GM21447 (cell line): ENCODE results near the gene SFXN3.
"Not testable (repeated sequence)": the region's sequence is repeated elsewhere in the genome, so short reads cannot be mapped to it uniquely, and the experiment has no call there.

Experiments
- ATAC-seq: cut with Tn5 transposase; IDR thresholded peaks from one replicate; pipeline ENCODE4 v1.9.1; 2021; ENCODE audit not compliant: unreplicated experiment

Gene SFXN3

DNA sequence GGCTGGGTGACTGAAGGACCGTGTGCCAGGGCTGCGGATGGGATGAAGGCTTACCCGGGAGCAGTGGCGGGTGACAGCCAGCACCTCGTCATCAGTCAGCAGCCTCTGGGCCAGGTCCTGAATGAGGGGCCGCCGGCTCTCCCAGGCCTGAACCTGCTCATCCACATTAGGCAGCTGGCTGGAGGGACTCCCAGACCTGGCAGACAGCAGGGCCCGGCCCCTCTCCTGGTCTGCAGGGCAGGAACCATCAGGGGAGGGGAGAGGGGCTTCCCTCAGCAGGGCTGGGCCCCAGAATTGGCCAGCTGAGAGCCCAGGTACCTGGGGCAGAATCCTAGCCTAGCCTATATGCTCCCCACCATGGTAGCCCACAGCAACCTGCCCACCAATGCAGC, 15.5 kb upstream of the SFXN3 start:
- no peak for ATAC-seq

DNA sequence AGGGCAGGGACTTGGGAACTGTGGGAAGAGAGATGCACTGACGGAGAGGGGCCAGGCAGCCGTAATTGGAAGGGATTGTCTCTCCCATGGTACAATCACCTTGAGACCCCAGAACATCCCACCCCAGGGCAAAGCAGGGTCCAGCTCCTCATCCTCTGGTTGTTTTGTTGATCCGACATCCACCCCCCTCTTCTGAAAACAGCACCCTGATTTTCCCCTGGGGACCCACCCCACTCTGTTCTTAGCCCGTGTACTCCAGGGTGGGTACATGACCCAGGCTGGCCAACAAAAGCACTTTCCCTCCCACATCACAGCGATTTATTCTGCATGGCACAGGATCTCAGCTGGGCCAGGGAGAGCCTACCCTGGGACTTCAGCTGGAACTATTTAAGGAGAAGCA, 14.2 kb upstream of the SFXN3 start:
- no peak for ATAC-seq

DNA sequence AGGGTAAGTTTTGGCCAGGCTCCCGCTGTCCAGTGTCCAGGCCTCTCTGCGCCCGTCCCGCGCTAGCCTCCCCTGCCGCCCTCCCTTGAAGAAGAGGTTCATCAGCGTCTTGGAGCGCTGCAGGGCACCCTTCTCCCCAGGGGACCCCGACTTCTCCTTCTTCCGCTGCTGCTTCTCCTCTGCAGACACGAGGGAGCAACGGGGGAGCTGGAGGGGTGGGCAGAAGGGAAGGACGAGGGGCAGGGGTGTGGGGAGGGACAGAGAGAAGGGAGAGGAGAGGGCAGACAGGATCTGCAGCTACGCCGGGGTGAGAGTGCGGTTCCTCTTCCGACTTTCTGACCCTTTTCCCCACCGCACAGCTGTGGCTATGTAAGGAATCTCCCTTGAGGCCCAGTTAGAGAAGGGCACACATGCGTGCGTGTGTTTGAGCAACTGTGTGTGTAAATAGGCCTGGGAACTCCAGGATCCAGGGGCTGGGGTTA, 12.9 kb upstream of the SFXN3 start:
- no peak for ATAC-seq

DNA sequence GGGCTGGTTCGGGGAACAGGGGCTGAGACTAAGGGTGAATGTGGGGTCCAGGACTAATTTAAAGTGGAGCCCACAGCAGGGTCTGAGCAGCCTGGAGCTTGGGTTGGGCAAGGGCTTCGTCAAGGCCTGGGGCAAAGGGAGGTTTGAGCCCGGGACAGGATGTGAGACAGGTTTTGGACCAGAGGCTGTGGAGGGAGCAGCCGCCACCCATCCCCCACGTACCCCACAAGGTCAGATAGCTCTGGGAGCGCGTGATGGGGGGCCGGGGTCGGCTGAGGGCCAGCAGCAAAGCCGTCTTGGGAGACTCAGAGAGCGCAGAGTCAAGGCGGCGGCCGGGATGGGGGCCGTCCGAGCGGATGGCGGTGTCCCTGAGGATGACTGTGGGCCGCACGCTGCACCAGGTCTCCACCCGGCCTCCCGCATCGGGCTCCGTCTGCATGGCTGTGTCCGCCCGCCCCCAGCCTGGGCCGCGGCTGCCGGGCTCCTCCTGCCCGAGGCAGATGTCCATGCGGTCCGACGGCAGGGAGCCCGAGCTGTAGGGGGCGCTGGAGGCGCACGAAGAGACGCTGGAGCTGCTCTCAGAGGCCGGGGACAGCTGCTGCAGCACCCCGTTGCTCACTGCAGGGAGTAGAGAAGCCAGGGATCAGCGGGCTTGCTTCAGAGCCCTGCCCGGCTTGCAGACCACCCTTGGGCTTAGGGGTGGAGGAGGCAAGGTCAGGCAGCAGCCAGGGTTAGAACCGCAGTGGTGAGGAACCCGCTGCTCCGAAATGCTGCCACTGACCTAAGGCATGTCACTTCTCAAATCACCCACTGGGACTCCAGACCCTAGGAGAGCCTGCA, 12.2 kb upstream of the SFXN3 start:
- no peak for ATAC-seq

DNA sequence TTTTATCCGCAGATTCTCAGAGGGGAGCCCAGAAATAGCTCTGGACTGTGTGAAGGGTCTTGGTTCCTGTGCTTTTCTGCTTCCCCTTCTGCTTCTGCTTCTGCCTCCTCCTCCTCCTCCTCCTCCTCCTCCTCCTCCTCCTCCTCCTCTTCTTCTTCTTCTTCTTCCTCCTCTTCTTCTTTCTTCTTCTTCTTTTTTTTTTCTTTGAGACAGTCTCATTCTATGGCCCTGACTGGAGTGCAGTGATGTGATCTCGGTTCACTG, 11.7 kb upstream of the SFXN3 start:
- no peak for ATAC-seq

DNA sequence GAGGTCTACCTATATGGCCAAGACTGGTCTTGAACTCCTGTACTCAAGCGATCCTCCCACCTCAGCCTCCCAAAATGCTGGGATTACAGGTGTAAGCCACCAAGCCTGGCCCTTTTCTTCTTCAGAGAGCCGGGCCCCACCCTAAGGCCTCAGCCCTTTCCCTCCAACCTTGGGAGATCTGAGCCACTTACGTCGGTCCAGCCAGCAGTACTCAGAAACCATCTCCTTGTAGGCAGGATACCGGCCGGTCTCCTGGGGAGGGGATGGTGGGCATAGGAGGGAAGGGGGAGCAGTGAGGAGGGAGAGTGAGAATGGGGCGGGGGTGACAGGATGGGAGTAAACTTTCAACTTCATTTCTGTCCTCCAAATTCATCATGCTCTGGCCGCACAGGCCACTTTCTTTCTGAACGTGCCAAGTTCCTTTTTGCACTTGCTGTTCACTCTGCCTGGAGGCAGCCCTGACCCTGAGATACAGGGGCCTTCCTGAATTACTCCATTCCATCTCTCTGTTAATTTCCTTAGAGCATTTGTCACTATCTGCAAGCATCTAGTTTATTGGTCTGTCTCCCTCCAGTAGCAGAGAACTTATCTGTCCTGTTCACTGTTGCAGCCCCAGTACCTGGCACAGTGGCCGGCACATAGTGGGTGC, 10.5 kb upstream of the SFXN3 start:
- no peak for ATAC-seq

DNA sequence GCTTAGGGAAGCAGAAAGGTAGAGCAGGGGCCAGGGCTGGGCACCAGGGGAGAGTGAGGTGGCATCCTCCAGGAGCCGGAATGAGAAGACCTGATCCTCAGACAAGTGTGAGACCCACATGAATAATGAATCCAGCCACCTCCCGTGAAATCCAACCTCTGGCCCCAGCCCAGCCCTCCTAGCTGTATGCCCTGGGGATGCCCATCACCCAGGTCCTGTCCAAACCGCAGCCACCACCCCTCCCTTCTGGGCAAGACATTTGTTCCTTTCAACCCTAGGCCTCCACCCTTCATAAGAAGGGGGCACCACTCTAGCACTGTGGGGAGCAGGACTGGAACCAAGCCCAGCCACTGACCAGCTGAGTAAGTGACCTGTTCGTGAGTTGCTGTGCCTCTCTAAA, 9.8 kb upstream of the SFXN3 start:
- ATAC-seq = no peak

DNA sequence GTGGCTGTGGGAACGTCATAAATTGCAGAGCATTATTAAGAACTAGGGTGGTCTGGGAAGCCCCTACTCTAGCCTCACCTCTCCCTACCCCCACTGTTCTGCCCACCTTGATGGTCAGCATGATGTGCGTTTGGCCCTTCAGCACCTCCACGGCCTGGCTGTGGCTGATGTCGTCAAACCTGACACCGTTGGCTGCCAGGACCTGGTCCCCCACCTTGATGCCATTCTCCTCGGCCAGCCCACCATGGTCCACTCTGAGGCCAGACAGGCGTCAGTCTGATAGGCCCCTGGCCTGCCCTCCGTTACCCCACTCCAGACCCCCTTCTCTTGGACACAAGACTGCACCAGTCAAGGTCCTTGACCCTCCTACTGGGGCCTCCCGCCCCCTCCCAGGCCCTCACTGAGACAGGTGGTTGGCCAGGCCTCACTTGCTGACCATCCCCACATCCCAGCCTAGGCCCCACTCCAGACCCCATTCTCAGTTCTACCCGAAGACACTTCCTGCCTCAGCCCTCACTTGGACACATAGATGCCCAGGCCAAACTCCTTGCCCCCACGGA, 9.3 kb upstream of the SFXN3 start:
- ATAC-seq = no peak

DNA sequence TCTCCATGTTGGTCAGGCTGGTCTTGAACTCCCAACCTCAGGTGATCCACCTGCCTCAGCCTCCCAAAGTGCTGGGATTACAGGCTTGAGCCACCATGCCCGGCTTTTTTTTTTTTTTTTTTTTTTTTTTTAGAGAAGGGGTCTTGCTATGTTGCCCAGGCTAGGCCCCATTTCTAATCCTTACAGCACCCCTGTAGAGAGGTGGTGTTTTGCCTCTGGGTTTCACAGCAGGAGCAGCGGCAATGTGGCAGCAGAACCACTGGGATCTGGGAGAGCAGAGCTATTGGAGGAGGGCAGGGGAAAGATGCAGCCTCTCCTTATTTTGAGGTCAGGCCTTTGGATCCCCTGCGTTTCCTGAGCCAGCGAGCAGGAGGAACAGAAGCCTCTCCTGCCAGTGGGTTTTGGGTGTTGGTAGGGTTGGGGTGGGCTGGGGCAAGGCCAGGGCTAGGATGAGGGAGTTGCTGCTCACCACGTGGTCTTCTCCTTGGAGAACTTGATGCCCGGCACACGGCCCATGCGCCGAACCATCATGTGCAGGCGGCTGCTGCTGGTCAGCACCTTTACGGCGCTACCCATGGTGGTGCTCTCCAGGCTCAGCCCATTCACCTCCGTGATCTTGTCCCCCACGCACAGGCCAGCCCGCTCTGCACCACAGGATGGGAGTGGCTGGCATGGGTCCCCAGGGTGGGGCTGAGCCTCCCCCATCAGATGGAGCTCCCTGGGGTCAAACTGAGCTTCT, 7.9 kb upstream of the SFXN3 start:
- ATAC-seq = no peak

DNA sequence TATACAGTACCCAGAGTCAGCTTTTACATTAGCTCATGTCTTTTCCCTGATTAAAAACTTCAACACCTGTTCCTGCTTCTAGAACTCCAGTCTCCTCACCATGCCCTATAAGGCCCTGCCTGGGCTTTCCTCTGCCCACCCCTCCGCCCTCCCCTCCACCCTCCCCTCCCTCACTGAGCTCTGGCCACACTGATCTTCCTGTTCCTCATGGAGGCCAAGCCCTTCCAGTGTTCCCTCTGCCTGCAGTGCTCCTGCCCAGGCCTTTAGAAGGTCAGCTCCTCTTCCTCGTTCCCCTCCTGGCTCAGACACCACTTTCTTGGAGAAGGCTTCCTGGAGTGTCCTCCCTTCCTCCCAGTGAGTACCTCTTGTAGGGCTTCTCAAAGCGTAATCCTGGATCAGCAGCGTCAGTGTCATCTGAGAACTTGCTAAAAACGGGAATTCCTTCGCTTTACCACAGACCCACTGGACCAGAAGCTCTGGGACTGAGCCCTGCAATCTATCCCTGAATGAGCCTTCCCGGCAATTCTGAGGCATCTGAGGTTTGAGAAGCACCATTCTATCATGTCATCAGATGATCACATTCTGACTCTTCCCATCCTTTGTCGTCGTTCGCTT, 3.8 kb upstream of the SFXN3 start:
- no peak for ATAC-seq

DNA sequence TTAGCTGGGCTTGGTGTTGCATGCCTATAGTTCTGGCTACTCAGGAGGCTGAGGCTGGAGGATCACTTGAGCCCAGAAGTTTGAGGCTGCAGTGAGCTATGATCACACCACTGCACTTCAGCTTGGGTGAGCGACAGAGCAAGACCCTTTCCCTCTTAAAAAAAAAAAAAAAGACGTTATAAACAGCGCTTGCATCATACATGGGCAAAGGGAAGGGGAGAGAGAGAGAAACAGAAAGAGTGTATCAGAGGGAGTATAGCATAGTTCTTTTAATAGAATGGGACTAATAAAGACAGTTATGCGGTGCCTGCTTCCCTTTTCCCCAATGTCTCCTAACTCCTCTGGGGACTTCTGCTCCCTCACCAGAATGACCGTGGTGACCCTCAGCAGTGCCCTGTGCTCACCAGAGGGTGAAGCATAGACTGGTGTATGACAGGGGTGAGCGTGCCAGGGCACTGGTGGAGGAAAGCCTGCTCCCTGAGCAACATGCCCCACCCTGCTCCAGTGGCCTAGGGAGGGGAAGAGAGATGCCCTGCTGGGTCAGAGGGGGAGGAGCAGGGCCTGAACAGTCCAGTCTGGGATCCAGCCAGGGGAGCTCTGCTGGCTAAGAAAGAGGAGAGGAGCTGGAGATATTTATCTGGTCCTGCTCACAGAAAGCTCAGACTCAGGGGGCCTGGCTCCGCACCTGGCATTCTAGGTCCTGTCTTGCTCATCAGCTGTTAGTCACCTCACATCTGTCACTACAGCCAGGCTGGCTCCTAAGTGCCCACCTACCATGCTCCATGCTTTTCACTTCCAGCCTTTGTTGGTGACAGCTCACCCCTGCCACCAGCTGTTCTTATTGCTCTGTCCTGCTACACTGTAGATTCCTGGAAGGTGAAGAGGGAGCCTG, 2.3 kb upstream of the SFXN3 start:
- ATAC-seq = no peak

DNA sequence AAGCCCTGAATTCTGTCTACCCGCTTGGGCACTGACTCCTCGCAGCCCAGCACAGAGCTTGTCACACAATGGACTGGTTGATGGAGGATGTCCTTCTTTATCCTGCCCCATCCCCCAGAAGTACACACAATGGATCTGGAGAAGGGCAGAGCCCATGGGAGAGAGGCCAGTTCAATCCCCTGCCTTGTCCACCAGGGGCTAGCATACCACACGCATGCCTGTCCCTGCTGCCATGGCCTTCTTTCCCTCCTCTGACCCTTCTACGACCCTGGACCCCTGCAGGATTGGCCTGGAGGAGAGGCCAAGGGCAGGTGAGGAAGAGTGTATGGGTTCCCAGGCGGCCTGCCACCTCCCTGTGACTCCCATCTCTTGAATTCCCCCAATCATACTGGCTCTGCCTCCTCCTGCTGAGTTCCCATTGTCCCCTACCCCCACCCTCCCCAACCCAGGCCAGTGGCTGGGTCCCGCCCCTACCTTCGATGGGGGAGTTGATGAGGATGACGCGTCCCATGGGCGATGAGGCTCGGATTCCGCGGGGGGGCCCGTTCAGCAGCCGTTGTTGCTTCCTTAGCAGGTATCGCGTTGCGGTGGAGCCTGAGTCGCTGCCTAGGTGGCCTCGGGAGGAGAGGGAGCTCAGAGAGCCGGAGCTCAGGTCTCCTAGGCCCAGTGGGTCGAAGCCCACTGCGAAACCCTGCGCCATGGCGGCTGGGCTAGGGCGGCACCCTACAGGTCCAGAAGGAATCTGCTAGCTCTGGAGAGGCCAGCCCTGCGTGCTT, 1.3 kb upstream of the SFXN3 start:
- ATAC-seq = no peak

DNA sequence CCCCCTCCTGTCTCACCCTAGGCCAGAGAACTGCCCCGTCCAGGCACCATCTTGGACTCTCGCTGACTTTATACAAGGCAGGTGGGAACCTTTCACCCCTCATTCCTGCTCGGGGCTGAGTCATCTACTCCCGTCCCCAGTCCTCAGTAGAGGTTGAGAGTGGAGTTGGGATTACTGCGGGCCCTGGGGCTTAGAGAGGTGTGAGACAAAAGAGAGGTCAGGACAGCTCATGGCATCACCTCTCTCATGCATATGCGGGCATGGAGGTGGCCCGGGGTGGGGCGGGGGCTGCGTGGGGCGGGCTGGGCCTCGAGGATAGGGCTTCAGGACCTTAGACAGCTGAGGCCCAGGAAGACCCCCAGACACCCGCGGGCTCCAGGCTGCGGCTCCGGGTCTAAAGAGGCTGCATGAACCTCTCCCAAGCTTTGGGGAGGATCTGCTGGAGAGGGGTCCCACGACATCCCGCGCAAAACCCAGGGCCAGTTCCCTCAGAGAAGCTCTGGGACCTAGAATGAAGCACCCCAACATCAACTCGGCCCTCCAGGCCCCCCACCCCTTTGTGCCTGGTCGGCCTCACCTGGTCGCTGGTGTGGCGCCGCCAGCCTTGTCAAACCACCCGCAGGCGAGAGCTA, 422 bp upstream of the SFXN3 start:
- ATAC-seq = peak; percentile 6

DNA sequence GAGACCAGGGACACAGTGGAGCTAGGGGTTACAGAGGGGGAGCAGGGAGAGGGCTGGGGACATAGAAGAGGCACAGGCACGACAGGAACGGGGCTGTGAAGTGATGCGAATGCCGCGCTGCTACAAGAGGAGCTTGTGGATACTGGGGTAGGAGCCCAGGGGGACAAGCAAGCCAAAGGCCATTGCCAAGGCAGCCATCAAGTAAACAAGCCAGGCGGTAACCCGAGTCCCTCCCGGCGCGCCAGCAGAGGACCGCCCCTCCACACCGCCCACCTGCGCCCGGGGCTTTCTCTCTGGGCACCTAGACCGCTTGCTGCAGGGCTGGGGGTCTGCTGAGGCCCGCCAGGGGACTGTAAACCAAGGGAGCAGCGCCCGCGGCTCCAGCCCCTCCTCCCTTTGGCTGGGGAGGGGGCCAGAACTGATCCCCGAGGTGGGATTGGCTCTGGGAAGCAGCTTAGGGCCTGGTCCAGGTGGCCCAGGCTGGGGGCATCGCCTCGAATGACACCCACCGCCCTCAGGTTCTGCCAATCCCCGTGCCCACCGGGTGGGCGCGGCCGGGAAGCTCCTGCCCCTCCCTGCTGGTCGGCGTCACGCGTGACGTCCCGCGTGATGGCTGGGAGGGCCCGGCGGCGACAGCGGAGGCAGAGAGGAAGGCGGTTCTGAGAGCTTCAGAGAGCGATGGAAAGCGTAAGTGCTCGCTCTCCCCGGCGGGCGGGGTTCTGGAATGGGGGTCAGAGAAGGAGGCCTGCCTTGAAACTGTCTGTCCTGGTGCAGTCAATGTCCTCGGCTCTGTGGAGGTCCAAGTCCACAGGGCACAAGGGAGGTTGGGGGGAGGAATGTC, 982 bp downstream of the SFXN3 start:
- peak; percentile 43 for ATAC-seq

DNA sequence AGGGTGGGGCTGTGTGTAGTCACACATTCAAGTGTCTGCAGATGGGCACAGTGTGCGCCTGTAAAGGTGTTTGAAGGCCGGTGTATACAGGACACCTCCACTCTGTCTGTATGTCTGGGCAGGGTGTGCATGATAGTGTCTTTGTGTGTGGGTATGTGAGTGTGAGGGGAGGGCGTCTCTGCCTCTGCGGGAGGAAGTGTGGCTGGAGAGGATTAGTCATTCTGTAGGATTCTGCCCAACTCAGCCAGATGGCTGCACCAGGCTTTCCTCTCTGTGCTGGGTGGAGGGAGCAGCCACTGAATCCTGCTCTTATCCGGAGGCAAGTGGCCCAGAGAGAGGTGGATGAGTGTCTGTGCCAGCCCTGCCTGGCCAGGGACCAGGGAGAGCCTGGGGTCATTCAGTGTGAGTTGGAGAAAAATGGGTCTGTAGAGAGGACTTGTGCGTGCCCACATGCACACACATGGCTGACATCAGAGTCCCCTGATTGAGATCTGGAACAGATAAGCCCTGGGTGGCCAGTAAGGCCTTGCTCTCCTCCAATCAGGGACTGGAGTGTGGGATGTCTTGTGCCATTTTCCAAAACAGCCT, 1.7 kb downstream of the SFXN3 start:
- peak; percentile 23 for ATAC-seq

DNA sequence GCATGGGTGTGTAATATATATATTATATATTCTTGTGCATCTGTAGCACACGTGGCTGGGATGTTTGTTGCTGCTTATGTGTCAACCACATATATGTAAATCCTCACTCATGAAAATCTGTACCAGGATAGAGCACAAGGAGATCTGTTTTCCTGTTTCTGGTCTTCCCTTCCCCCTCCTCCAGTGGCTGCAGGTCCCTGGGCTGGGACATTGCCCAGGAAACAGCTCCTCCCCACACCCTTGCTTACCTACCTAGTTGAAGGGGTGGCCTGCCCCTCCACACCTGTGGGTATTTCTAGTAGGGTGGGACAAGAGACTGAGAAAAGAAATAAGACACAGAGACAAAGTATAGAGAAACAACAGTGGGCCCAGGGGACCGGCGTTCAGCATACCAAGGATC, 2.2 kb downstream of the SFXN3 start:
- no peak for ATAC-seq

DNA sequence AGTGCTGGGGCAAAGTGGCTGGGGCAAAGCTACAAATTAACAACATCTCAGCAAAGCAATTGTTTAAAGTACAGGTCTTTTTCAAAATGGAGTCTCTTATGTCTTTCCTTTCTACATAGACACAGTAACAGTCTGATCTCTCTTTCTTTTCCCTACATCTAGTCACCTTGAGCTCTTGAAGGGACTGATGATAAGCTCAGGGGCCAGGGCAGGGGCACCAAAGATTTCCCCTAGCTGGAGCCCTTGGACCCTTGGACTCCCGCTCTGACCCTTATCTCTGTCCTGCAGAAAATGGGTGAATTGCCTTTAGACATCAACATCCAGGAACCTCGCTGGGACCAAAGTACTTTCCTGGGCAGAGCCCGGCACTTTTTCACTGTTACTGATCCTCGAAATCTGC, 3.4 kb downstream of the SFXN3 start:
- not testable (repeated sequence) for ATAC-seq

DNA sequence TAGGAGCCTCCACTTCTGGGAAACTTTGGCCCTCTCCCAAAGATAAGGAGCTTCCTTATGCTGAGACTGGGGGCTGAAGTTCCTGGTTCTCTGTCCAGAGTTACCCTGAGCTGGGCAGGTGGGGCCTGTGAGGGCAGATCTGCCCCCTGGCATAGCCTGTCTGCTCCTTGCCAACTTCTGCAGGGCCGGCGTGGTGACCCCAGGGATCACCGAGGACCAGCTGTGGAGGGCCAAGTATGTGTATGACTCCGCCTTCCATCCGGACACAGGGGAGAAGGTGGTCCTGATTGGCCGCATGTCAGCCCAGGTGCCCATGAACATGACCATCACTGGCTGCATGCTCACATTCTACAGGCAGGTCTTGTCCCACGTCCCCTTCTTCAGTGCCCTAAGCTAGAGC, 4.3 kb downstream of the SFXN3 start:
- no peak for ATAC-seq
